Neural crest cell (in vitro differentiated cells): ENCODE results near the gene FGF12. TPM values are rescaled to one million over a fixed set of nuclear protein-coding genes. Genes with fewer than 3 reads are reported as not detected.

Experiments used
- DNase-seq: peaks from one replicate; pipeline ENCODE4 v3.0.0; 2021; ENCODE audit warnings: low read depth, mixed read lengths, low spot score
- H3K27ac Mint-ChIP-seq: one replicate; pipeline ENCODE4 v1.8.0; 2021; ENCODE audit warnings: mild to moderate bottlenecking, mixed read lengths; ENCODE audit not compliant: unreplicated experiment
- H3K27me3 Mint-ChIP-seq: 2 replicates; pipeline ENCODE4 v1.8.0; 2021; ENCODE audit warnings: low read depth, mild to moderate bottlenecking, mixed read lengths
- H3K36me3 Mint-ChIP-seq: 2 replicates; pipeline ENCODE4 v1.8.0; 2021; ENCODE audit warnings: low read depth, mild to moderate bottlenecking, mixed read lengths
- H3K4me1 Mint-ChIP-seq: 2 replicates; pipeline ENCODE4 v1.8.0; 2021; ENCODE audit warnings: mixed read lengths
- H3K4me3 Mint-ChIP-seq: one replicate; pipeline ENCODE4 v1.8.0; 2021; ENCODE audit warnings: mild to moderate bottlenecking, mixed read lengths
- H3K9me3 Mint-ChIP-seq: 2 replicates; pipeline ENCODE4 v1.8.0; 2021; ENCODE audit warnings: mixed read lengths
- total RNA-seq: library from RNA; stranded (reverse); gene quantifications from 2 replicates; pipeline ENCODE4 v1.2.1, GENCODE V29; 2021
- TF ChIP-seq, protein P1 (sequence below): fragments of 200-600 bp; sonication (generic); conservative IDR thresholded peaks from 2 replicates; pipeline ENCODE4 v1.5.0; 2021; ENCODE audit warnings: antibody characterized with exemption, mild to moderate bottlenecking

Gene FGF12
- total RNA-seq, 1 donor from 2014 or later: 4.0 TPM

DNA sequence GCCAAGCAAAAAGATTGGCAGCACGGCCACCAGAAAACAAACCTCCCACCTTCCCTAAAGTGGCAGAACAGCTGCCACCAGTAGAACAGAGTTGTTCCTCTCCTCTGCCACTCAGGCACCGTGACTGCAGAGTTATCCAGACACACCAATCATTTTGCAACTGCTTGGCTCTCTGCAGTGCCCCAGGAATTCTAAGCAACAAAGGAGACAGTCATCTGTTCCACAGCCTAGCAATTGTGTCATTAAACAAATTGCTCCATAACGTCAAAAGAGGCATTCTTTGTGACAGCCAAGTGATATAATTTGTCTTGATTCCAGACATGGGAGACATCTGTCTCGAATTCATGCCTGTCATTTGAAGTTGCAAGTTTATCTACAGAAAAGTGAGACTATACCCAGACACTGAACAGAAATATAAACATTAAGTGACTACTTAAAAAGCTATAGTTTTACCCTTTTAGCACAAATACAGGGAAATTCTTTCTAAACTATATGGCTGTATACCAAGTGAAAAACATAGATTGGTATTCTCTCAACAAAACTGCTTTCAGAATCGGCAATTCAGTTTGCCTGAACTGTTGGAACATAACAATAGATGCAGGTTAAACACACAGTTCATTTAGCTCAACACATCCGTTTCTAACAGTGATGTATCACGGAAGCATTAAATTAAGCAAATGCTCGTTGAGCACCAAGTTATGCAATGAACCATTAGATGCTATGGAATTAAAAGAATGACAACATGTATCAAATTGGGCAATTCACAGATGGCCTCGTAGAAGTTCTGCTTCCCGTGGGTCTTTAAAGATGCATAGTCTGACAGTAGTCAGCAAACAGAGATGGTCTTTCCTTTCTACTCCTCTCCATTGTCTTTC is 281.3 kb downstream of the FGF12 start:
- H3K4me1 Mint-ChIP-seq: peaks cover 29% of the 10 kb centered on the region
- no peak overlapping the region for H3K4me3 Mint-ChIP-seq
- H3K36me3 Mint-ChIP-seq: no peaks in the 10 kb centered on the region
- no peak overlapping the region for H3K27ac Mint-ChIP-seq
- H3K27me3 Mint-ChIP-seq: peaks cover 10% of the 10 kb centered on the region
- TF ChIP-seq, protein P1, sequence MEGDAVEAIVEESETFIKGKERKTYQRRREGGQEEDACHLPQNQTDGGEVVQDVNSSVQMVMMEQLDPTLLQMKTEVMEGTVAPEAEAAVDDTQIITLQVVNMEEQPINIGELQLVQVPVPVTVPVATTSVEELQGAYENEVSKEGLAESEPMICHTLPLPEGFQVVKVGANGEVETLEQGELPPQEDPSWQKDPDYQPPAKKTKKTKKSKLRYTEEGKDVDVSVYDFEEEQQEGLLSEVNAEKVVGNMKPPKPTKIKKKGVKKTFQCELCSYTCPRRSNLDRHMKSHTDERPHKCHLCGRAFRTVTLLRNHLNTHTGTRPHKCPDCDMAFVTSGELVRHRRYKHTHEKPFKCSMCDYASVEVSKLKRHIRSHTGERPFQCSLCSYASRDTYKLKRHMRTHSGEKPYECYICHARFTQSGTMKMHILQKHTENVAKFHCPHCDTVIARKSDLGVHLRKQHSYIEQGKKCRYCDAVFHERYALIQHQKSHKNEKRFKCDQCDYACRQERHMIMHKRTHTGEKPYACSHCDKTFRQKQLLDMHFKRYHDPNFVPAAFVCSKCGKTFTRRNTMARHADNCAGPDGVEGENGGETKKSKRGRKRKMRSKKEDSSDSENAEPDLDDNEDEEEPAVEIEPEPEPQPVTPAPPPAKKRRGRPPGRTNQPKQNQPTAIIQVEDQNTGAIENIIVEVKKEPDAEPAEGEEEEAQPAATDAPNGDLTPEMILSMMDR: no peak
- no peaks in the 10 kb centered on the region for H3K9me3 Mint-ChIP-seq
- DNase-seq: no peak

GRCh38 chr3:192444791-192445106 is 282.6 kb downstream of the FGF12 start:
- Mint-ChIP-seq H3K36me3 (no peaks in the 10 kb centered on the region), H3K4me1 (peaks cover 29% of the 10 kb centered on the region), H3K27me3 (peaks cover 5% of the 10 kb centered on the region), H3K27ac (no peak overlapping the region), H3K4me3 (no peak overlapping the region), H3K9me3 (no peaks in the 10 kb centered on the region)
- no peak for DNase-seq
- TF ChIP-seq, protein P1: peak; percentile 37

DNA sequence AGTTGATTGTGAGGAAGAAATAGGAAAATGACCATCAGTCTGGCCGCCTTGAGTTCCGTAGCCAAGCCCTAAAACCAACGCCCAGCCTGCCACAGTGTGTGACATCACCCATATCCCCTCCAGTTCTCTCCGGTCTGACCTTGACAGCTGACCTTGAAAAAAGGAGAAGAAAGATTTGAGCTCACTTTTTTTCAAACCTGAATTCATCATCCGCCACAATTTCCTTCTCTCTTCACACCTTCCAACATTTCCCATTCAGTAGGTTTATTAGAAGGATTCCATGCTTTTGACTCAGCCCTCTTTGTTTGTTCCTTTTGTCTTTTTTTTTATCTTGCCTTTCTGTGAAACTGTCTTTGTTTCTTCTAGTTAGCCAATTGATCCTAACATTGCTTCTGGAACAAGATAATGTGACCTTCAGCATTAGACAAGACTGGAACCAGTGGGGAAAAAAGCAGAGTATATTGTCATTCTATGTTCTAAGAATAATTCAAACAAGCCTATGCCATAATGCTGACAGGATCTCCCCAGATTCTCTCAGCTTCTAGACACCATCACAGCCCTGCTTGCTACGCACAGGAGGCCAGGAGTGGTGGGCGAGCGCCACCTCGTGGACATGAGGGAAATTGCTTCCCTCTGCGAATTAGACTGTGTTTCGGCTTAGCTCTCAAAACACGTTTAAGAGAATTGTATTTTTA is 283.1 kb downstream of the FGF12 start:
- Mint-ChIP-seq H3K4me3 (no peak overlapping the region), H3K9me3 (no peaks in the 10 kb centered on the region), H3K4me1 (peaks cover 29% of the 10 kb centered on the region), H3K27me3 (peaks cover 5% of the 10 kb centered on the region), H3K36me3 (no peaks in the 10 kb centered on the region), H3K27ac (no peak overlapping the region)
- TF ChIP-seq, protein P1: peak; percentile 99
- DNase-seq: peak; percentile 70

DNA sequence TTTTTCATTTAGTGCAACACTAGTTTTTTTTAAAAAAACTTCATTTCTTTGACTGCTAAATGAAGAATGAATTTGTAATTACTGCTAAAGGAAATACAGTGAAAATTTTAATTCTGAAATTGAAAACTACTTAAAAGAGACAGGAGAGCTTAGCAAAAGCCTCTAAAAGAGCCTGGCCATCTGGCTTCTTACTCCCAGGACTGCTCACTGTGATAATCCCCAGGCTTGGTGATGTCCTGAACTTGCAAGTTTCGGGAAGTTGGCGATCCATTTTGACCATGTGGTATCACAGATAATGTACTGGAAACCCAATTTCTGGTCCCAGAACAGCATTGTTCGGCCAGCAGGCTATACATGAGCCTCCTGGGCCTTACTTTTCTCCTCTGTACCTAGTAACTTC is 292.1 kb downstream of the FGF12 start:
- H3K9me3 Mint-ChIP-seq: no peaks in the 10 kb centered on the region
- no peak overlapping the region for H3K27ac Mint-ChIP-seq
- no peak overlapping the region for H3K4me3 Mint-ChIP-seq
- H3K4me1 Mint-ChIP-seq: no peaks in the 10 kb centered on the region
- TF ChIP-seq, protein P1: no peak
- no peak for DNase-seq
- no peaks in the 10 kb centered on the region for H3K27me3 Mint-ChIP-seq
- no peaks in the 10 kb centered on the region for H3K36me3 Mint-ChIP-seq

DNA sequence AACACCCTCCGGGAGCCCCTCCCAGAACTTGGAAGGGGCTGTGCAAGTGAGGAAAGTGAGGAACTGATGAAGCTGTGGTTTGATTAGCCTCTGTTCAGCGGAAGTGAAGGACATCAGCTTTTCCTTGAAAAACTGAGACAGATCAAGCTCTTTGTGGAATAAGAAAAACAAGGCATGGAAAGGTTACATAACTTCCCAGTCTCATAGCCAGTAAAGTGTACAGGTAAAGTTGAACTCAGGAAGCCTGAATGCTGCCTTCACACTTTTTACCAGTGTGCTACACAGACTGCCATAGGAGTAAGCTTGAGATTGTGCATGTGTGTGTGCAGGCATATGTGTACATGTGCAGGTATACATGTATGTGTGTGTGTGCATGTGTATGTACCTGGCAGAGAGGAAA is 293.2 kb downstream of the FGF12 start:
- Mint-ChIP-seq H3K9me3 (no peaks in the 10 kb centered on the region), H3K4me3 (no peak overlapping the region), H3K27ac (no peak overlapping the region), H3K36me3 (no peaks in the 10 kb centered on the region), H3K4me1 (no peaks in the 10 kb centered on the region), H3K27me3 (no peaks in the 10 kb centered on the region)
- TF ChIP-seq, protein P1: no peak
- no peak for DNase-seq
